SU-DHL-6 (cell line): ENCODE results near the gene SSC5D.

ENCODE experiments used
- H2AFZ ChIP-seq: fragments of 200-600 bp; sonication (generic); 2 replicates; pipeline ENCODE4 v1.6.1; 2014; ENCODE audit warnings: low read depth, mild to moderate bottlenecking, moderate library complexity, mixed read lengths, antibody characterized with exemption, low read length; ENCODE audit not compliant: severe bottlenecking
- H3F3A ChIP-seq: fragments of 200-600 bp; shearing (Covaris generic); 2 replicates; pipeline ENCODE4 v1.6.0; 2016; ENCODE audit warnings: antibody characterized with exemption, mild to moderate bottlenecking; ENCODE audit not compliant: insufficient read depth
- H3K27ac ChIP-seq: fragments of 200-600 bp; sonication (generic); 2 replicates; pipeline ENCODE4 v1.5.1; 2016; ENCODE audit warnings: low read depth, mild to moderate bottlenecking, low read length, moderate library complexity, mixed read lengths
- H3K27me3 ChIP-seq: fragments of 200-600 bp; sonication (generic), shearing (Covaris generic); 2 replicates; pipeline ENCODE4 v1.6.0; 2014; ENCODE audit warnings: mild to moderate bottlenecking, low read length
- H3K36me3 ChIP-seq: fragments of 200-600 bp; sonication (generic); 2 replicates; pipeline ENCODE4 v1.6.1; 2014; ENCODE audit warnings: mild to moderate bottlenecking, low read length, mixed read lengths
- H3K4me2 ChIP-seq: fragments of 300-600, 200-600 bp; shearing (Covaris generic), sonication (generic); 2 replicates; pipeline ENCODE4 v1.6.0; 2014; ENCODE audit warnings: low read length, low read depth, mild to moderate bottlenecking; ENCODE audit not compliant: poor library complexity, severe bottlenecking
- H3K4me3 ChIP-seq: fragments of 200-600 bp; sonication (generic); 2 replicates; pipeline ENCODE4 v1.5.1; 2014; ENCODE audit warnings: antibody characterized with exemption, low read length, mild to moderate bottlenecking, mixed read lengths; ENCODE audit not compliant: insufficient read depth, poor library complexity, severe bottlenecking
- H3K79me2 ChIP-seq: fragments of 200-600 bp; sonication (generic); 2 replicates; pipeline ENCODE4 v1.6.1; 2014; ENCODE audit warnings: mild to moderate bottlenecking, low read length, moderate library complexity; ENCODE audit not compliant: insufficient read depth
- H3K9ac ChIP-seq: fragments of 200-600 bp; sonication (generic); 2 replicates; pipeline ENCODE4 v1.7.0; 2014; ENCODE audit warnings: mild to moderate bottlenecking, low read length
- H3K9me2 ChIP-seq: fragments of 200-600 bp; sonication (generic); replicated peaks from 2 replicates; pipeline ENCODE4 v1.6.1; 2014; ENCODE audit warnings: low read length; ENCODE audit not compliant: insufficient read depth
- H3K9me3 ChIP-seq: fragments of 200-600 bp; sonication (generic); 2 replicates; pipeline ENCODE4 v1.6.1; 2014; ENCODE audit warnings: low read length, mixed read lengths; ENCODE audit not compliant: insufficient read depth
- H4K20me1 ChIP-seq: fragments of 200-600 bp; sonication (generic); 2 replicates; pipeline ENCODE4 v1.6.1; 2014; ENCODE audit warnings: low read depth, mild to moderate bottlenecking, antibody characterized with exemption, low read length, moderate library complexity, mixed read lengths
- EZH2phosphoT487 ChIP-seq: fragments of 200-600 bp; sonication (generic), shearing (Covaris generic); conservative IDR thresholded peaks from 2 replicates; pipeline ENCODE4 v1.6.1; 2018; ENCODE audit warnings: mild to moderate bottlenecking, antibody characterized with exemption, low read length, moderate library complexity, mixed read lengths
- TF ChIP-seq, protein P1 (sequence below): fragments of 200-600 bp; sonication (generic); IDR thresholded peaks from one replicate; pipeline ENCODE4 v1.5.1; 2017; ENCODE audit warnings: antibody characterized with exemption, mild to moderate bottlenecking, low read length, moderate library complexity; ENCODE audit not compliant: insufficient read depth, poor library complexity, severe bottlenecking

The SSC5D gene

DNA sequence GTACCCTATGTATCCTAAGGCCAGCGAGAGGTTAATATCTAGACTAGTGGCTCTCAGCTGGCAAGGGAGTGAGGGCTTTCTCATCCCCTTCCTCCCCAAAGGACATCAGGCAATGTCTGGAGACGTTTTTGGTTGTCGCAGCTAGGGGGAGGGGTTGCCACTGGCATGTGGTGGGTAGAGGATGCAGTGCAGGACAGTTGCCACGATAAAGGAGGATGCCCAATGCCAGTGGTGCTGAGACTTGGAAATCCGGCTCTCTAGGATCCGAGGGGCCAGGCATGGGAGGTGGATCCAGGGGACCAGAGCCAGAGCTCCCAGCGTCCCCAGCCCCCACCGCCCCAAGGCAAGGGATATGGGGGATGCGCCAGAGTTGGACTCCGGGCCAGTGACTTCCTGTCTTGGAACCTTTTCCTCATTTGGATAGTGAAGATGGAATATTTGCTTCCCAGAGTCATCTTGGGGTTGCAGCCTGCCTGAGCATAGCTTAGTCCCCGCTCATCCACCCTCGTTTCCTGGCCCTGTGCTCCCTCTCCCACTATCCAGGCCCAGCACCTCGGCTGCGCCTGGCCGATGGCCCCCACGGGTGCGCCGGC, 4.9 kb downstream of the SSC5D start:
- TF ChIP-seq, protein P1, sequence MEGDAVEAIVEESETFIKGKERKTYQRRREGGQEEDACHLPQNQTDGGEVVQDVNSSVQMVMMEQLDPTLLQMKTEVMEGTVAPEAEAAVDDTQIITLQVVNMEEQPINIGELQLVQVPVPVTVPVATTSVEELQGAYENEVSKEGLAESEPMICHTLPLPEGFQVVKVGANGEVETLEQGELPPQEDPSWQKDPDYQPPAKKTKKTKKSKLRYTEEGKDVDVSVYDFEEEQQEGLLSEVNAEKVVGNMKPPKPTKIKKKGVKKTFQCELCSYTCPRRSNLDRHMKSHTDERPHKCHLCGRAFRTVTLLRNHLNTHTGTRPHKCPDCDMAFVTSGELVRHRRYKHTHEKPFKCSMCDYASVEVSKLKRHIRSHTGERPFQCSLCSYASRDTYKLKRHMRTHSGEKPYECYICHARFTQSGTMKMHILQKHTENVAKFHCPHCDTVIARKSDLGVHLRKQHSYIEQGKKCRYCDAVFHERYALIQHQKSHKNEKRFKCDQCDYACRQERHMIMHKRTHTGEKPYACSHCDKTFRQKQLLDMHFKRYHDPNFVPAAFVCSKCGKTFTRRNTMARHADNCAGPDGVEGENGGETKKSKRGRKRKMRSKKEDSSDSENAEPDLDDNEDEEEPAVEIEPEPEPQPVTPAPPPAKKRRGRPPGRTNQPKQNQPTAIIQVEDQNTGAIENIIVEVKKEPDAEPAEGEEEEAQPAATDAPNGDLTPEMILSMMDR, result no peak
- TF ChIP-seq EZH2phosphoT487, result no peak
- H3K4me2 ChIP-seq, result no peak overlapping the region
- H3K79me2 ChIP-seq, result no peaks in the 10 kb centered on the region
- no peaks in the 10 kb centered on the region for H3K36me3 ChIP-seq
- no peak overlapping the region for H3K4me3 ChIP-seq
- H3K9ac ChIP-seq, result no peak overlapping the region
- no peaks in the 10 kb centered on the region for H3F3A ChIP-seq
- H2AFZ ChIP-seq, result no peak overlapping the region
- H4K20me1 ChIP-seq, result no peaks in the 10 kb centered on the region
- no peaks in the 10 kb centered on the region for H3K9me3 ChIP-seq
- no peaks in the 10 kb centered on the region for H3K9me2 ChIP-seq
- no peak overlapping the region for H3K27ac ChIP-seq
- H3K27me3 ChIP-seq, result no peaks in the 10 kb centered on the region

DNA sequence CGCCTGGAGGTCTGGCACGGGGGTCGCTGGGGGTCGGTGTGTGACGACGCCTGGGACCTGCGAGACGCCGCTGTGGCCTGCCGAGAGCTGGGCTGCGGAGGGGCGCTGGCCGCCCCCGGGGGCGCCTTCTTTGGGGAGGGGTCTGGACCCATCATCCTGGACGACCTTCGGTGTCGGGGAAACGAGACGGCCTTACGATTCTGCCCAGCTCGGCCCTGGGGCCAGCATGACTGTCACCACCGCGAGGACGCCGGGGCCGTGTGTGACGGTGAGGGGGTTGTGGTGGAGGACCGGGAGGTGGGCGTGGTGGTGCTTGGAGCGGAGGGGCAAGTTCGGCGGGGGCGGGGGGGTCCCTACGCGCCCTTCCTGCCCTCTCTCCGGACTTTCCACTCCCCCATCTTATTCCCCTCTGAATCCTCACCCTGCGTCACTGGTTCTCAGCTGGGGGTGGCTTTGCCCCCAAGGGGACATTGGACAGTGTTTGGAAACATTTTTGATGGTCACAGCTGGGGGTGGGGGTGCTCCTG, 5.5 kb downstream of the SSC5D start:
- Histone ChIP-seq H3K9me3 (no peaks in the 10 kb centered on the region), H3K36me3 (no peaks in the 10 kb centered on the region), H3K27me3 (no peaks in the 10 kb centered on the region), H3K9me2 (no peaks in the 10 kb centered on the region), H3K9ac (no peak overlapping the region), H3K4me2 (no peak overlapping the region), H4K20me1 (no peaks in the 10 kb centered on the region), H2AFZ (no peak overlapping the region), H3K27ac (no peak overlapping the region), H3K79me2 (no peaks in the 10 kb centered on the region), H3K4me3 (no peak overlapping the region), H3F3A (no peaks in the 10 kb centered on the region)
- TF ChIP-seq, protein P1, result no peak
- no peak for TF ChIP-seq EZH2phosphoT487

DNA sequence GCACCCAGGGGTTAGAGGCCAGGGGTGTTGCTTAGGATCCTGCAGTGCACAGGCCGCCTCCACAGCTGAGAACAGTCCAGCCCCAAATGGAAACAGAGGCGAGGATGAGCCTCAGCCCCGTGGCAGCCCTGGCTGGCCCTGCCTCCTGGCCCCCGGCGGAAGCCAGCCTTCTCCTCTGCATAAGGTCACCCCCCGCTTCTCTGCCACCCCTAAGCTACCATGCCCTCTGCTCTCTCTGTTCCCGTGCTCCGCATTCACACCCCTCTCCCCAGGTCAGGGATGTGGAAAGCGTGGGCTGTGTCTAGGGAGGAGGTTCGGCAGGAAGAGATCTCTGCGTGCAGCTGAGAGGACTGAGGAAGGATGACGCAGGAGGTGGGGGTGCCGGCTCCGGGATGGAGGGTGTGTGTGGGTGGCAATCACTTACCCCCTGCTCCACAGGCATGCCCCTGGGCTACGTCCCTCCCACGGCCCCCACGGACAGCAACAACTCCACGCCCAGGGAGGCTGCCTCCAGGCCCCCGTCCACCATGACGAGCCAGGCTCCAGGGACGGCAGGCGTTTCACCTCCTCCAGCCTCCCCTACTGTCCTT, 6.0 kb downstream of the SSC5D start:
- Histone ChIP-seq H3K27me3 (no peaks in the 10 kb centered on the region), H3K9me2 (no peaks in the 10 kb centered on the region), H4K20me1 (no peaks in the 10 kb centered on the region), H3K36me3 (no peaks in the 10 kb centered on the region), H3K4me3 (no peak overlapping the region), H3K9ac (no peak overlapping the region), H3K27ac (no peak overlapping the region), H3K9me3 (no peaks in the 10 kb centered on the region), H3K4me2 (no peak overlapping the region), H3K79me2 (no peaks in the 10 kb centered on the region), H2AFZ (no peak overlapping the region), H3F3A (no peaks in the 10 kb centered on the region)
- TF ChIP-seq, protein P1, result no peak
- no peak for TF ChIP-seq EZH2phosphoT487
